LHCN-M2 (cell line): ENCODE results near the gene GREB1L. TPM values are rescaled to one million over a fixed set of nuclear protein-coding genes. Genes with fewer than 3 reads are reported as not detected.
A peak's percentile ranks its signal among the peaks of the same experiment; 100 is the strongest.
"Not testable (repeated sequence)": the region's sequence is repeated elsewhere in the genome, so short reads cannot be mapped to it uniquely, and the experiment has no call there.

Experiments used
- DNase-seq: peaks from one replicate; pipeline ENCODE4 v3.0.0-alpha.2; 2012; ENCODE audit warnings: low read depth
- total RNA-seq: library from RNA; depleted of rRNA; stranded (reverse); fragments of >200 nt; gene quantifications from 2 replicates; pipeline ENCODE4 v1.2.3, GENCODE V29; 2014

The GREB1L gene
- total RNA-seq, 1 experiment from 2014 or later = 15.2 TPM

- DNase-seq = no peak
These were observed 20.9 kb downstream of the GREB1L start for GRCh38 chr18:21262979-21263378.

- peak; percentile 57 for DNase-seq
These were observed 22.6 kb downstream of the GREB1L start for GRCh38 chr18:21264651-21265050.

GRCh38 chr18:21265971-21266673, 24.1 kb downstream of the GREB1L start:
- DNase-seq = no peak

- no peak for DNase-seq
These were observed 25.4 kb downstream of the GREB1L start for GRCh38 chr18:21267400-21267799.

GRCh38 chr18:21269349-21269748, 27.3 kb downstream of the GREB1L start:
- DNase-seq = no peak

GRCh38 chr18:21270453-21270852, 28.4 kb downstream of the GREB1L start:
- peak; percentile 90 for DNase-seq

- peak; percentile 58 for DNase-seq
These were observed 30.1 kb downstream of the GREB1L start for GRCh38 chr18:21272016-21272579.

- no peak for DNase-seq
These were observed 31.5 kb downstream of the GREB1L start for GRCh38 chr18:21273568-21273967.

- no peak for DNase-seq
These were observed 33.6 kb downstream of the GREB1L start for GRCh38 chr18:21275645-21276044.

GRCh38 chr18:21277578-21277977, 35.5 kb downstream of the GREB1L start:
- DNase-seq = no peak

GRCh38 chr18:21278218-21278617, 36.2 kb downstream of the GREB1L start:
- not testable (repeated sequence) for DNase-seq

- DNase-seq = no peak
These were observed 39.6 kb downstream of the GREB1L start for GRCh38 chr18:21281603-21282002.

GRCh38 chr18:21284540-21284939, 42.5 kb downstream of the GREB1L start:
- DNase-seq = no peak

- DNase-seq = no peak
These were observed 47.8 kb downstream of the GREB1L start for GRCh38 chr18:21289827-21290226.

GRCh38 chr18:21291106-21291505, 49.1 kb downstream of the GREB1L start:
- no peak for DNase-seq

- no peak for DNase-seq
These were observed 51.4 kb downstream of the GREB1L start for GRCh38 chr18:21293479-21293878.

GRCh38 chr18:21295101-21295500, 53.1 kb downstream of the GREB1L start:
- DNase-seq = no peak

GRCh38 chr18:21296045-21296444, 54.0 kb downstream of the GREB1L start:
- no peak for DNase-seq

GRCh38 chr18:21298351-21298750, 56.3 kb downstream of the GREB1L start:
- DNase-seq = peak; percentile 39

GRCh38 chr18:21300035-21300907, 58.2 kb downstream of the GREB1L start:
- no peak for DNase-seq

GRCh38 chr18:21300908-21301200, 58.8 kb downstream of the GREB1L start:
- no peak for DNase-seq

- no peak for DNase-seq
These were observed 61.4 kb downstream of the GREB1L start for GRCh38 chr18:21303445-21303844.

GRCh38 chr18:21303895-21304294, 61.9 kb downstream of the GREB1L start:
- DNase-seq = peak; percentile 40
